IPS-15b (cell line): Measurements from ENCODE around the gene RMND1.

ENCODE experiments used
- H3K27me3 ChIP-seq: one replicate; pipeline ENCODE4 v1.6.1; 2013; ENCODE audit warnings: low read length; ENCODE audit not compliant: control insufficient read depth, insufficient read depth
- H3K36me3 ChIP-seq: one replicate; pipeline ENCODE4 v1.6.1; 2013; ENCODE audit warnings: low read length; ENCODE audit not compliant: control insufficient read depth, insufficient read depth
- H3K4me1 ChIP-seq: one replicate; pipeline ENCODE4 v1.6.1; 2013; ENCODE audit warnings: mild to moderate bottlenecking, low read length; ENCODE audit not compliant: control insufficient read depth, insufficient read depth
- H3K4me3 ChIP-seq: one replicate; pipeline ENCODE4 v1.5.1; 2013; ENCODE audit warnings: low read depth, low read length
- H3K9ac ChIP-seq: one replicate; pipeline ENCODE4 v1.6.1; 2013; ENCODE audit warnings: low read depth, mild to moderate bottlenecking, low read length
- H3K9me3 ChIP-seq: one replicate; pipeline ENCODE4 v1.6.1; 2013; ENCODE audit warnings: mild to moderate bottlenecking, low read length; ENCODE audit not compliant: control insufficient read depth, insufficient read depth

The RMND1 gene

GRCh38 chr6:151409679-151410078 lies 42.2 kb downstream of the RMND1 start:
- peaks cover 14% of the 10 kb centered on the region for H3K36me3 ChIP-seq
- no peak overlapping the region for H3K4me3 ChIP-seq
- H3K4me1 ChIP-seq = no peaks in the 10 kb centered on the region
- H3K27me3 ChIP-seq = no peaks in the 10 kb centered on the region
- H3K9me3 ChIP-seq = no peaks in the 10 kb centered on the region
- H3K9ac ChIP-seq = no peak overlapping the region

DNA sequence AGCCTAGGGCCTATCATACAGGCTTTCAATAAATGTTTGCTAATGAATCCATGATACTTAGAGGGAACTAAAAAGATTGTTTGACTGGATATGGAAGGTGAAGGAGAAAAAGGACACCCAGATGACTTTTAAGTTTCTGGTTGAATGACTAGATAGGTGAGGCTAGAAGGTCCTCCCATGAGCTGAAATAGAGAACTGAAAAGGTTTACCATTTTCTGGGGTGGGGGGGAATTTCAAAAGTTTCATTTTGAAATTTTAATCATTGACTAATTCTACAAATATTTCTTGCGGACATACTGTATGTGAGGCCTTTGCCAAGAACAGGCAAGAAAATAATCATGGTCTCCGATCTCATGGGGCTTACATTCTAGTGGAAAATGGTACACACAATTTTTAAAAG lies 42.7 kb downstream of the RMND1 start:
- no peaks in the 10 kb centered on the region for H3K4me1 ChIP-seq
- no peak overlapping the region for H3K9ac ChIP-seq
- H3K4me3 ChIP-seq = no peak overlapping the region
- peaks cover 14% of the 10 kb centered on the region for H3K36me3 ChIP-seq
- no peaks in the 10 kb centered on the region for H3K9me3 ChIP-seq
- no peaks in the 10 kb centered on the region for H3K27me3 ChIP-seq

- H3K27me3 ChIP-seq = no peaks in the 10 kb centered on the region
- no peak overlapping the region for H3K9ac ChIP-seq
- H3K9me3 ChIP-seq = no peaks in the 10 kb centered on the region
- peaks cover 14% of the 10 kb centered on the region for H3K36me3 ChIP-seq
- no peak overlapping the region for H3K4me3 ChIP-seq
- H3K4me1 ChIP-seq = no peaks in the 10 kb centered on the region
Measured at GRCh38 chr6:151408858-151409257, 43.1 kb downstream of the RMND1 start.

DNA sequence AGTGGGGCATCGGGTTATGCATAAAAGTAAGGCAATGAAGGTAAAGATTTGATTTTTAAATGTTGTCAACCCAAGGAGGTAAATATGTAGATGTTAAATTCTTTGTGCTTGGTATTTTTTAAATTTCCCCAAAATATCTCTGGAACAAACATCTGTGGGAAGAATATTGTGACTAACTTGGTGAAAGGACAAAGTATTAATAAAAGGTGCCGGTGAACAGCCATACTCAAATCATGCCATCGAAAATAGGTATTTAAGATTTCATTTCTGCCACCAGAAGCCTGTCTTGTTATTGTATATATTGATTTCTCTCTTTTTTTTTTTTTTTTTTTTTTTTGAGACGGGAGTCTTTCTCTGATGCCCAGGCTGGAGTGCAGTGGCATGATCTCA lies 48.0 kb downstream of the RMND1 start:
- Histone ChIP-seq H3K9ac (no peak overlapping the region), H3K4me3 (no peak overlapping the region), H3K9me3 (no peaks in the 10 kb centered on the region), H3K27me3 (no peaks in the 10 kb centered on the region), H3K4me1 (no peaks in the 10 kb centered on the region), H3K36me3 (peaks cover 7% of the 10 kb centered on the region)

DNA sequence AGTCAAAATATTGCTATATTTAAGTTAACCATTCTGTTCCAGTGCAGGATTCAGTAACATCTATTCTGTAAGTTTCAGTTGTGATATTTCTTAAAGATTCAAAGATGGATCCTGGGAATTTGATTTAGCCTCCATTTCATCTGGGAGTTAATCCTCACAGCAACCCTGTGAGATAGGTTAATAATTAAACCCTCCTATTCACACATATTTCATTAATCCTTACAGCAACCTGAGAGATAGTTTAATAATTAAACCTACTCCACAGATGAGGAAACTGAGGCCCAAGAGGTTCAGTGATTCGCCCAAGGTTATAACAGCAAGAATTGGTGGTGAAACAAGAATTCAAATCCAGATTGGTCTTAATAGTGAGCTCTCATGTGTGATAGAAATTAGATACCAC lies 49.7 kb downstream of the RMND1 start:
- Histone ChIP-seq H3K9ac (no peak overlapping the region), H3K27me3 (no peaks in the 10 kb centered on the region), H3K36me3 (peaks cover 2% of the 10 kb centered on the region), H3K4me1 (no peaks in the 10 kb centered on the region), H3K9me3 (no peaks in the 10 kb centered on the region), H3K4me3 (no peak overlapping the region)

- H3K27me3 ChIP-seq = no peaks in the 10 kb centered on the region
- H3K4me3 ChIP-seq = no peak overlapping the region
- no peak overlapping the region for H3K9ac ChIP-seq
- no peaks in the 10 kb centered on the region for H3K9me3 ChIP-seq
- H3K36me3 ChIP-seq = no peaks in the 10 kb centered on the region
- no peaks in the 10 kb centered on the region for H3K4me1 ChIP-seq
Measured at GRCh38 chr6:151400473-151400872, 51.5 kb downstream of the RMND1 start.

DNA sequence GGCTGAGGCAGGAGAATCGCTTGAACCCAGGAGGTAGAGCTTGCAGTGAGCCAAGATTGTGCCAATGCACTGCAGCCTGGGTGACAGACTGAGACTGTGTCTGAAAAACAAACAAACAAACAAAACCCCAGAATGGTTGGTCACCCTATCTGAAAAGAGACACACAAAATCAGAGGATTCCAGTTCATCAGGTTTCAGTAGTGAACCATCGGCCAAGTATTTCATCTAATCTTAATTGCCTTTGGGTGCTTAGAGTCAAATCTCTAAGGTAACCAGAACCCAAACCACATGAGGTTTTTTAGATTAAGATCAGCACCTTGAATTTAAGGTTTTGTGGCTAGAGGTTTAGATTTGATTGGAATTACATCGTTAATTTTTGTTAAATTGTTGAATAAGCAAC lies 52.2 kb downstream of the RMND1 start:
- Histone ChIP-seq H3K4me3 (no peak overlapping the region), H3K9ac (no peak overlapping the region), H3K9me3 (no peaks in the 10 kb centered on the region), H3K27me3 (no peaks in the 10 kb centered on the region), H3K36me3 (no peaks in the 10 kb centered on the region), H3K4me1 (no peaks in the 10 kb centered on the region)

GRCh38 chr6:151393410-151393809 lies 58.5 kb downstream of the RMND1 start:
- no peaks in the 10 kb centered on the region for H3K36me3 ChIP-seq
- H3K4me1 ChIP-seq = peaks cover 11% of the 10 kb centered on the region
- no peaks in the 10 kb centered on the region for H3K9me3 ChIP-seq
- no peak overlapping the region for H3K9ac ChIP-seq
- peak overlapping the region; percentile 90 for H3K4me3 ChIP-seq
- no peaks in the 10 kb centered on the region for H3K27me3 ChIP-seq

DNA sequence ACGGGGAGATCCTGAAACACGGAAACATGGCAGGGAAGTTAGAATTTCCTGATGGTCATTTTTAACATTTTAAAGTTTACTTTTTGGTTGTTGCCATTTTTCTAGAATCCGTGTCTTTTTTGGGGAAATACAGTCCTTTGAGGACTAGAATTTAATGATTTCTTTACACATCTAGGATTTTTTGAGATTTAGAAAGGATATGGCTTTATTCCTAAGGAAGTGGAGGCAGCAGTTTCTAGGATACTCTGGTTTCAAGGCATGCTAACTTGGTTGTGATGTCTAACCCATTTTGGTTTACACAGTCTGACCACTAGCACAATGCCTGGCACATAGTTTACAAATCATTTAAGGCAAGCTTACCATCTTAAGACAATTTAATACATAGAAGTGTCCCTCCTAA lies 59.5 kb downstream of the RMND1 start:
- Histone ChIP-seq H3K9ac (peak overlapping the region; percentile 66), H3K36me3 (no peaks in the 10 kb centered on the region), H3K27me3 (no peaks in the 10 kb centered on the region), H3K4me3 (peak overlapping the region; percentile 90), H3K4me1 (peaks cover 11% of the 10 kb centered on the region), H3K9me3 (no peaks in the 10 kb centered on the region)

DNA sequence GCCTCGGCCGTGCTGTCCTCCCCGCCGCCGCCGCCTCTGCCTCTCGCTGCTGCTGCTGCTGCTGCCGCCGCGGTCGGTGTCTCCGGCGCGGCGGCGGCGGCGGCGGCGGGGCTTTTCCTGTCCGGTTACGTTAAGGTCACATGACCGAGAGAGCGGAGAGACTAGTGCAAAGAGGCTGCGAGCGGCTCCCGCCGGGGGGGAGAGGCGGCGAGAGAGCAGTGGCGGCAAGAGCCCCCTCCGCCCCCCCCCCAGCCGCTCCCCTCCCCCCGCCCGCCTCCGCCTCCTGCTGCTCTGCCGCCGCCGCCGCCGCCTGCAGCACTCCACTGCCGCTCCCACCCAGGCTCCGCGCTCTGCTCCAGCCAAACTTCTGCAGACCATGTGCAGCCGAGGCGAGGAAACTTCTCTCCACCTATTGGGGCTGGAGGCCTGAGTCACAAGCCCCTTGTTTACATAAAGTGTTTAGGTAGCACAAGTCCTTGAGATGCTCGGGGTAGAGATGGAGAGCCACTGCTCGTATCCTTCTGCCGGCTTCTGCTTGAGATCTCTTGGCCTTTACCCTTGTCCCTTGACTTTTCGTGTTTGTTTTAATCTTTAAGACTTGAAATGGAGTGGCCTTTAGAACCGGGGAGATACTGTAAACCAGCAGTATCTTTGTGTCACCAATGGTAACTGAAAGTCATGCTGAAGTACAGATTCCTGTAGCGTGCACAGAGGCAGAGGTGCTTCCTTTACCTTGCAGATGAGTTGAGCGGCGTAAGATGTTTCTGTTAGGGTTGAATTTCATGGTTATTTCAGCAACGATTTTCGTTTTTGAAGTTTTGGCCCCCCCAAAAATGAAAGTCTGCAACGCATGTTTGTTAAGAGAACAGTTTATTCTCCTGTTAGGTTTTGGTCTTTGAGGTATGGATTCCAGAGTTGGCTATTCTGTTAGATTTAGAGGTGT lies 60.2 kb downstream of the RMND1 start, which contains the start of gene ZBTB2:
TSS of gene ZBTB2 (minus strand) at position 89 of the 943 bp plus-strand sequence. CDS start 17,922 bp downstream, outside the sequence.
- Histone ChIP-seq H3K27me3 (no peaks in the 10 kb centered on the region), H3K4me1 (peaks cover 11% of the 10 kb centered on the region), H3K4me3 (peak within 1 kb of the TSS; percentile 90), H3K9me3 (no peaks in the 10 kb centered on the region), H3K9ac (peak within 1 kb of the TSS; percentile 88), H3K36me3 (no peaks in the 10 kb centered on the region)

GRCh38 chr6:151390851-151391470 lies 61.0 kb downstream of the RMND1 start:
- Histone ChIP-seq H3K36me3 (no peaks in the 10 kb centered on the region), H3K4me3 (peak overlapping the region; percentile 67), H3K4me1 (peaks cover 11% of the 10 kb centered on the region), H3K9me3 (no peaks in the 10 kb centered on the region), H3K9ac (peak overlapping the region; percentile 88), H3K27me3 (no peaks in the 10 kb centered on the region)
